K562 (cell line): ENCODE results near the gene MUCL3. TPM values are rescaled to one million over a fixed set of nuclear protein-coding genes. Genes with fewer than 3 reads are reported as not detected.
A peak's percentile ranks its signal among the peaks of the same experiment; 100 is the strongest.

ENCODE experiments used
- ARID3B ChIP-seq: fragments of 250-450 bp; sonication (Bioruptor Pico); IDR thresholded peaks from 2 replicates; pipeline ENCODE4 v1.4.0; 2020; ENCODE audit warnings: borderline replicate concordance
- CREB1 ChIP-seq, 2 experiments: sonication (generic) in 1 of 2; formaldehyde crosslinking in 1 of 2; IDR thresholded peaks; 2 replicates each; pipeline versions ENCODE4 v1.6.1 to v1.8.0; 2012 to 2022; ENCODE audit warnings: inconsistent platforms in 1 of 2, mild to moderate bottlenecking in 1 of 2, missing genetic modification reagents in 1 of 2, moderate library complexity in 1 of 2
- E2F3 ChIP-seq: fragments of 250-450 bp; sonication (Bioruptor Pico); IDR thresholded peaks from 2 replicates; pipeline ENCODE4 v1.4.0; 2020; ENCODE audit warnings: mild to moderate bottlenecking
- HNRNPL ChIP-seq: fragments of 200-400 bp; formaldehyde crosslinking; IDR thresholded peaks from 2 replicates; pipeline ENCODE4 v1.6.1; 2017; ENCODE audit warnings: low read depth, mild to moderate bottlenecking, low read length
- HSF4 ChIP-seq: fragments of 250-450 bp; sonication (Bioruptor Pico); IDR thresholded peaks from 2 replicates; pipeline ENCODE4 v2.1.2; 2022; ENCODE audit warnings: mild to moderate bottlenecking, moderate library complexity, borderline replicate concordance
- KAT8 ChIP-seq: fragments of 450-650 bp; IDR thresholded peaks from 2 replicates; pipeline ENCODE4 v1.6.1; 2016; ENCODE audit warnings: low read depth, mild to moderate bottlenecking
- KDM1A ChIP-seq, 2 experiments: fragments of 450-650 bp; IDR thresholded peaks; 2 replicates each; pipeline ENCODE4 v1.6.1; 2016; ENCODE audit warnings: mild to moderate bottlenecking in 2 of 2
- LCOR ChIP-seq: sonication (generic); formaldehyde crosslinking; IDR thresholded peaks from 2 replicates; pipeline ENCODE4 v1.8.0; 2022; ENCODE audit warnings: mild to moderate bottlenecking, missing genetic modification reagents
- MBD2 ChIP-seq: sonication (generic); IDR thresholded peaks from 2 replicates; pipeline ENCODE4 v1.6.1; 2016; ENCODE audit warnings: low read depth, borderline replicate concordance
- MCM3 ChIP-seq: fragments of 450-650 bp; IDR thresholded peaks from 2 replicates; pipeline ENCODE4 v1.6.1; 2016
- NCOA6 ChIP-seq: fragments of 450-650 bp; IDR thresholded peaks from 2 replicates; pipeline ENCODE4 v1.6.1; 2017; ENCODE audit warnings: mild to moderate bottlenecking
- PYGO2 ChIP-seq: fragments of 450-650 bp; IDR thresholded peaks from 2 replicates; pipeline ENCODE4 v1.6.1; 2016; ENCODE audit warnings: mild to moderate bottlenecking, missing genetic modification characterization, moderate library complexity, missing compliant biosample characterization
- RB1 ChIP-seq: fragments of 450-650 bp; IDR thresholded peaks from 2 replicates; pipeline ENCODE4 v1.6.1; 2017; ENCODE audit warnings: low read depth, mild to moderate bottlenecking
- SIN3A ChIP-seq, 2 experiments: fragments of 150-350 bp in 1 of 2; IDR thresholded peaks; 2 replicates each; pipeline ENCODE4 v1.6.1; 2011 to 2016; ENCODE audit warnings: borderline replicate concordance in 2 of 2, low read depth in 2 of 2, low read length in 2 of 2, mild to moderate bottlenecking in 2 of 2, moderate library complexity in 2 of 2; ENCODE audit not compliant: control insufficient read depth in 1 of 2
- SMARCE1 ChIP-seq: fragments of 450-650 bp; IDR thresholded peaks from 2 replicates; pipeline ENCODE4 v1.7.1; 2016; ENCODE audit warnings: mild to moderate bottlenecking
- SOX6 ChIP-seq: fragments of 450-650 bp; IDR thresholded peaks from 2 replicates; pipeline ENCODE4 v1.6.1; 2014; ENCODE audit warnings: mild to moderate bottlenecking
- USF2 ChIP-seq: sonication (generic); formaldehyde crosslinking; IDR thresholded peaks from 2 replicates; pipeline ENCODE4 v1.5.0; 2020; ENCODE audit warnings: missing genetic modification reagents
- ZKSCAN8 ChIP-seq: fragments of 200-800 bp; sonication (Bioruptor generic); IDR thresholded peaks from 2 replicates; pipeline ENCODE4 v1.6.1; 2016; ENCODE audit warnings: missing genetic modification characterization, missing compliant biosample characterization
- ZNF134 ChIP-seq: fragments of 250-450 bp; sonication (Bioruptor Pico); conservative IDR thresholded peaks from 2 replicates; pipeline ENCODE4 v1.4.0; 2020
- ZNF184 ChIP-seq: sonication (generic); formaldehyde crosslinking; IDR thresholded peaks from 2 replicates; pipeline ENCODE4 v1.5.0; 2020; ENCODE audit warnings: missing genetic modification reagents
- ZNF239 ChIP-seq: fragments of 250-450 bp; sonication (Bioruptor Pico); IDR thresholded peaks from 2 replicates; pipeline ENCODE4 v1.4.0; 2020; ENCODE audit warnings: mild to moderate bottlenecking
- ZNF263 ChIP-seq: sonication (generic); formaldehyde crosslinking; IDR thresholded peaks from 2 replicates; pipeline ENCODE4 v1.8.0; 2022; ENCODE audit warnings: mild to moderate bottlenecking, missing genetic modification reagents, borderline replicate concordance
- ZNF444 ChIP-seq: fragments of 250-450 bp; sonication (Bioruptor Pico); IDR thresholded peaks from 2 replicates; pipeline ENCODE4 v1.4.0; 2020; ENCODE audit warnings: mild to moderate bottlenecking, moderate library complexity
- ZNF584 ChIP-seq: fragments of 200-800 bp; sonication (Bioruptor generic); IDR thresholded peaks from 2 replicates; pipeline ENCODE4 v1.6.1; 2016; ENCODE audit warnings: low read depth, mild to moderate bottlenecking, missing genetic modification characterization, missing compliant biosample characterization
- ZNF639 ChIP-seq, 2 experiments: fragments of 200-800 bp in 1 of 2; sonication (Bioruptor generic) in 1 of 2; sonication (generic) in 1 of 2; formaldehyde crosslinking in 1 of 2; IDR thresholded peaks in 1 of 2; conservative IDR thresholded peaks in 1 of 2; 2 replicates each; pipeline versions ENCODE4 v1.5.0 to v1.6.1; 2016 to 2020; ENCODE audit warnings: missing compliant biosample characterization in 1 of 2, missing genetic modification characterization in 1 of 2, missing genetic modification reagents in 1 of 2
- polyA plus RNA-seq, 8 experiments: library from polyadenylated mRNA; depleted of rRNA in 4 of 8; stranded (reverse) in 5 of 8; unstranded in 3 of 8; fragments of >200 nt; fragmentation: Nextera tagmentation in 2 of 8; fragmentation: Illumina TruSeq in 1 of 8; extraction: Ambion mirVana in 2 of 8; extraction: Trizol in 1 of 8; gene quantifications; 2 replicates each; pipeline versions ENCODE4 v1.2.1 to v1.2.3, GENCODE V29; 2011 to 2014; ENCODE audit warnings: inconsistent platforms in 1 of 8, missing spikeins in 1 of 8
- total RNA-seq, 7 experiments: library from RNA; depleted of rRNA in 6 of 7; stranded (reverse); fragments of >200 nt in 6 of 7; fragmentation: Illumina TruSeq in 2 of 7; extraction: Trizol in 2 of 7; gene quantifications; 2 replicates each; pipeline versions ENCODE4 v1.2.1 to v1.2.3, GENCODE V29; 2011 to 2021; ENCODE audit warnings: low replicate concordance in 1 of 7

Gene MUCL3
- total and polyA plus RNA-seq, 9 of the 15 experiments (the other 6 are each of a cell fraction or from before 2014, with no cell fraction given), result 0.07 TPM; not detected in 8

GRCh38 chr6:30907758-30908591 is 32.8 kb upstream of the MUCL3 start, which contains the start of gene GTF2H4 (continued):
- TF ChIP-seq ZNF444 (CRISPR knock-in tag), result no peak
- peak; percentile 79 for TF ChIP-seq ZNF134
- TF ChIP-seq HNRNPL, result no peak
- no peak for TF ChIP-seq MCM3
- peak; percentile 88 to 94; a peak in 2 of 4 replicates for TF ChIP-seq SIN3A (IDR thresholded peaks at IDR 0.05; ENCODE audit: borderline replicate concordance in 2 of 2, control insufficient read depth in 1 of 2, low read depth in 2 of 2, low read length in 2 of 2)
- TF ChIP-seq KAT8, result no peak
- peak; percentile 69 for TF ChIP-seq ZNF263 (CRISPR knock-in tag)
- TF ChIP-seq SOX6, result peak; percentile 72
- peak; percentile 91 for TF ChIP-seq LCOR (CRISPR knock-in tag)
- TF ChIP-seq ZNF239, result peak; percentile 60; the same call in 1 of the 2 replicates
- TF ChIP-seq MBD2, result peak; percentile 93
- peak; percentile 36; the same call in 1 of the 2 replicates for TF ChIP-seq HSF4 (CRISPR knock-in tag)
- TF ChIP-seq PYGO2 (tag), result peak; percentile 89
- peak; percentile 71 for TF ChIP-seq CREB1 (IDR thresholded peaks at IDR 0.05)
- no peak; the same call in 1 of the 2 replicates for TF ChIP-seq CREB1 (CRISPR knock-in tag; IDR thresholded peaks at IDR 0.05)
- TF ChIP-seq RB1, result peak; percentile 97
- TF ChIP-seq SMARCE1, result peak; percentile 78; the same call in 1 of the 2 replicates
- TF ChIP-seq ZNF584, result peak; percentile 93
- no peak for TF ChIP-seq E2F3
- 0 out of 2 replicates have a peak, but pooled peaks have one; percentile 72 for TF ChIP-seq ZKSCAN8
- no peak; the same call in 1 of the 2 replicates for TF ChIP-seq ARID3B
- TF ChIP-seq ZNF639 (CRISPR knock-in tag; conservative IDR thresholded peaks at IDR 0.05 in 1 of 2, IDR thresholded peaks at IDR 0.05 in 1 of 2), result peak in 1 of 2 experiments; percentile 92; a peak in 2 of 4 replicates
- no peak for TF ChIP-seq NCOA6
- TF ChIP-seq KDM1A (IDR thresholded peaks at IDR 0.05), result peak; percentile 96 to 98
- peak; percentile 98 for TF ChIP-seq ZNF184
- no peak for TF ChIP-seq USF2 (CRISPR knock-in tag)
